HG02840 (cell line): Measurements from ENCODE around the gene CDC42BPA.
"Not testable (repeated sequence)": the region's sequence is repeated elsewhere in the genome, so short reads cannot be mapped to it uniquely, and the experiment has no call there.

Source experiments
- ATAC-seq: cut with Tn5 transposase; IDR thresholded peaks from one replicate; pipeline ENCODE4 v1.9.1; 2021; ENCODE audit warnings: mild to moderate bottlenecking, moderate library complexity, moderate number of reproducible peaks; ENCODE audit not compliant: unreplicated experiment, low FRiP score

The CDC42BPA gene

DNA sequence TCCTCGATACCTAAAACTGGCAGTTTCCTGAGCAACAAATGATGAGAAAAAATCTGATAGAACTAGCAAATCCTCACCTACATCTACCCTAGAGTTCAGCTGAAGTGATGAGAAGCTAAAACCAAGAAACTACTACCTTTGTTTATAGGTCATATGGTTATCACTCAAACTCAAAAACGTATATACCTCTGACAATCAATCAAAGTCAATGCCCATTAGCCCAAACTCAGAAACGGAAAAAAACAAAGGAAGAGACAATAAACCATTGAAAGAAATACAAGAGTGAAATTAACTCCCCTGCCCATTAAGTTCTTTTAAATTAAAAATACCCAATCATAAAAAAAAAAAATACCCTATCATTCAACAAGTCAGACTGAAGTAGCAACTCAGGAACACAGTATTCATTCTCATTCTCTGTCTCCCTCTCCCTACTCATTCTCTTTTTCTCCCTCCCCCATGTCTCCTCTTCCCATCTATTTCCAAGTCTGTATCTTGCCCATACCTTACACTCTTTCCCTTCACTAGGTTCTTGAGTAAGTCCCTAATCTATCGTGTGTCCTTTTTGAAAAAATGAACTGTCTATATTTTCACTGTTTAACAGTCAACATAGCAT, 6.8 kb downstream of the CDC42BPA start:
- no peak for ATAC-seq

DNA sequence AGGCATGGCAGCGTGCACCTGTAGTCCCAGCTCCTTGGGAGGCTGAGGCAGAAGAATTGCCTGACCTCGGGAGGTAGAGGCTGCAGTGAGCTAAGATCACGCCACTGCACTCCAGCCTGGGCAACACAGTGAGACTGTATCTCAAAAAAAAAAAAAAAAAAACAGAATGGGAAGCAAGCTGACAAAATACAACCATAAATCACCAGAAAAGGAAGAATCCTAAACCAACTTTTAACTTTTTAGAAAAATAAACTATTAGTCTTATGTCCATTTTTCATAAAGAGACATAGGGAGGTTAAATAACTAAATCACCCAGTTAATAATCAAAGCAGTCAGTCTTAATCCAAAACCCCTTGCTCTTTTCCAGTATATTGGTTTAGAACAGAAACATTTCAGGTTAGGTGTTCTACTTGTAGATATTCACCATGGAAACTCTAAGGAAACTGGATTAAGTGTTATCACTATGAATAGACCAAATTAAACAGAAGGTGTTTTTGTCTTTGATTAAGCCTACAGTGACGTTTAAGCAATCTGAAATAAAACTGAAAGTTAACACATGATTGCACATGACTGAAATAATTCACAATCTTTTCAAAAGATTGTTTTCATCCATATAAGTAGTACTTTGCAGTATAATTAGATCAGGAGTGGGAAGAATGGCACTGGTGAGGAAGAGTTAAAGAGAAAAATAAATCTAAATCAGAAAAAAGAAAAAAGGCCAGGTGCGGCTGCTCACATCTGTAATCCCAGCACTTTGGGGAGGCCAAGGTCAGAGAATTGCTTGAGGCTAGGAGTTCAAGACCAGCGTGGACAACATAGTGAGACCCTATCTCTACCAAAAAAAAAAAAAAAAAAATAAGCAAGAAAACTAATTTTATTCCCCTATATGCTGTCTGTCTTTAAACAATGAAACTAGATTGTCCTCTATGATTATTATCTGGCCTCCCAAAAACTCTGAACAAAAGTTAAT, 9.6 kb downstream of the CDC42BPA start:
- ATAC-seq = no peak

DNA sequence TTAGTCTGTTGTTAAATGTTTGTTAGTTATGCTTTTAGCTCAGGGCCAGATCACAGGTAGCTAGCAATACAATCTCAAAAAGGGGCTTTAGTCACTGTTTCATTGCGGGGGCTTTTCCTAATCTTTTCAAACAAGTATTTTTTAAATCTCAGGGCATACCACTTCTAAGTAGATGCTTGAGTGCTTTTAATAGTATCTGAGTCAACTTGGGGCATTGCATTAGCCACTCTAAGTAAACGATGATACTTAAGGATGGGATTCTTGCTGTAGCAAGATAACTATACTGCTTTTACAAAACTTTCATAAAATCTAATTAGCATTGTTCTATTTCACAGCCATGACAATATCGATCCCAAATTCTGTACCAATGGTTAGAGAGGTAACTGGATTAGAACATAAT, 11.6 kb downstream of the CDC42BPA start:
- ATAC-seq = no peak

DNA sequence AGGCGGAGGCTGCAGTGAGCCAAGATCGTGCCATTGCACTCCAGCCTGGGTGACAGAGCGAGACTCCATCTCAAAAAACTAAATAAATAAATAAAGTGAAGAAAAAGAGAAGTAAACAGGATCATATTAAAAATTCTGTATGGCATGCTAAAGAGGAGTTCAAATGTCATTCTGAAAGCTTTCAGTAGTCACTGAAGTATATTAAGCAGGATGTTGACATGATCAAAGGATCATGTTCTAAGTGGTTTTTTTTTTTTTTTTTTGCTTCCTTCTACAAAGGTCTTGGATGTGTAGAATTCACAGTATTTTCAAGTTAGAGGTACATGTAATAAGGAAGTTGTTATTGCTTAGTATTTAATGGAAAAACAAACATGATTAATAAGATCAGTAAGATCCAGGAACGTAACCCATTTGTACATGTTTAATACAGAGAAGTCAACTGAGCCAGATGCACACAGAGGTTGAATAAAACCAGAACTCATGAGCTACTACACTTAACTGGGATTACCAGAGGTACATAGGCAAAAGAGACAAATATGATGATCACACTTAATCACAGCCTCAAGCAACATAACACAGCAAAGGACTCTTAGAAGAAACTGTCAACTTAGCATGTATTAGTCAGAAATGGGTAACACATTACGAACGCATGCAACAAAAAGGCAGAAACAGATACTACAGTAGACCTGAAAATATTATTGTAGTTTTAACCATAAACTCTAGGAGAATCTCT, 12.2 kb downstream of the CDC42BPA start:
- ATAC-seq = no peak

- ATAC-seq = no peak
Observed at GRCh38 chr1:227304665-227305064, 13.6 kb downstream of the CDC42BPA start.

DNA sequence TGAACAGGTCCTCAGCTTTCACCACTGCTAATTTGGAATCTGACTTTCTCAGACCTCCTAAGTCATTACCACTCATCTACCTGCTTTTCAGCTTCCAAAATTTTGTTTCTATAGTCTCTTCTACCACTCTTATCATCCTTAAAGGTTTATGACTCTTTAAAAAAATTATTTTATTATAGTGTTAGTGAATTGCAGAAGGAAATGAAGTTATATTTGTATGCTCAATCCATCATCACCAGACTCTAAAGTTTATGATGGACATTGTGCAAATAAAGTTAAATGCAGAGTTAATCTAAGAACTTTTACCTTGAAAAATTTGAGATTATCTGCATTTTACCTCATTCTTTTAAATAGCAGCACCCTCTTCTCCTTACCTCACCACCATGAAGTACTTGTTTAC, 14.6 kb downstream of the CDC42BPA start:
- no peak for ATAC-seq

DNA sequence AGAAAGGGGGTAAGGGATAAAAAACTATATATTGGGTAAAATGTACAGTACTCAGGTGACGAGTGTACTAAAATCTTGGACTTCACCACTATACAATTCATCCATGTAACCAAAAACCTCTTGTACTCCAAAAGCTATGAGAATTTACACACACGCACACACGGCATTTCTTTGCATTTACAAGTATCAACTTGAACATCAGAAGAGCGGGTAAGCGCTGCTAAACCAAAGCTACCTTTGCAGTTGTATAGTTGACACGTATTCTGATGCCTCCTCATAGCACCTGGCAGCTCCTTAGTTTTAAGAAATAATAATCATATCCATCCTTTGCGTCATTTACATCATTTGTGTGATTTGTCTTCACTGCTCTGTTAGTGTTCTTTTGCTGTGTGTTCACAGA, 17.6 kb downstream of the CDC42BPA start:
- ATAC-seq = no peak

- ATAC-seq = no peak
Observed at GRCh38 chr1:227299688-227300087, 18.6 kb downstream of the CDC42BPA start.

GRCh38 chr1:227299241-227299627, 19.1 kb downstream of the CDC42BPA start:
- no peak for ATAC-seq

GRCh38 chr1:227298512-227299240, 19.6 kb downstream of the CDC42BPA start:
- no peak for ATAC-seq

DNA sequence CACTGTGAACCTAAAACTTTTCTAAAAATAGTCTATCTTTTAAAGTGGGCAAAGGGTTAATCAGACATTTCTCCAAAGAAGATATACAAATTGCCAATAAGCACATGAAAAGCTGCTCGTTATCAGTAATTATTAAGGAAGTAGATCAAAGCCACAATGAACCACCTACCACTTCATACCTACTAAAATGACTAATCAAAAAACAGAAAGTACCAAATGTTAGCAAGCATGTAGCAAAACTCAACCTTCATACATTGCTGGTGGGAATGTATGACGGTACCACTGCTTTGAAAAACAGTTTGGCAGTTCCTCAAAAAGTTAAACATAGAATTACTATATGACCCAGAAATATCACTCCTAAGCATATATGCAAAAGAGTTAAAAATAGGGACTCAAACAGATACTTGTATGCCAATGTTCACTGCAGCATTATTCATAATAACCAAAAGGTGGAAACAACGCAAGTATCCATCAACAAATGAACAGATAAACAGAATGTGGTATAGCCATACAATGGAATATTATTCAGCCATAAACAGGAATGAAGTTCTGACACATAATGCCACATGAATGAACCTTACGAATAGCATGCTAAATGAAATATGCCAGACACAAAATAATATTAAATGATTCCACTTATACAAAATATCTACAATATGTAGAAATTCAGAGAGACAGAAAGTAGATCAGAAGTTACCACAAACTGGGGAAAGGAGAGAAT, 21.1 kb downstream of the CDC42BPA start:
- no peak for ATAC-seq

DNA sequence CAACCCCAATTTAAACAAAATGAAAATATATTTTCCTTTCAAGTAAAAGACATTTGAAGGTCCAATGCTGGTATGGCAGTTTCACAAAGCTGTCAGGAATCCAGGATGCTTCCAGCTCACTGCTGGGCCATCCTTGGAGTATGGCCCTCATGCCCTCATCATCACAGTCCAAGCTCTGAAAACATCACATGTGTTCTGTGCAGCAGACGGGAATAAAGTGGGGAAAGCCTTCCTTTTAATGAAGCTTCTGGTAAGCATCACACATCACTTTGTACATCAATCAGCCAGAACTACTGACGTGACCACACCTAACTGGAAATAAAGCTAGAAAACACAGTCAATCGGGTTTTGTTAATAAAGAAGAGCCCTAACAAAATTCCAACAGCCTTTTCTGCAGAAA, 22.7 kb downstream of the CDC42BPA start:
- no peak for ATAC-seq

DNA sequence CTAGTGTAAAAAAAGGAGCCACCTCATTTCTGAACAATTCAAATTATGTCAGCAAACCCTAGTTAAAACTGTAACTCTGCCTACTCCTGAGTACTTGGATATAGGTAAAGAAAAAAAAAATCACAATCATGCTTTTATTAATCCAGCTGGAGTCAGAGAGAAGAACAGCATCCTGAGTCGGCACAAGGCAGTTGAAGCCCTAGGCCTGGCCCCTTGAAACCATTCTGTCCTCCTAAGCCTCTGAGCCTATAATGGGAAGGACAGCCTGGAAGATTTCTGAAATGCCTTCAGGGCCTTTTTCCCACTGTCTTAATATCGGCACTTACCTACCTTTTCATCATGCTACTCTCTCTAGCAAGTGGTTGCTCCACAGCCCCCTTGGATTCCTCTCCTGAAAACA, 32.5 kb downstream of the CDC42BPA start:
- ATAC-seq = no peak

DNA sequence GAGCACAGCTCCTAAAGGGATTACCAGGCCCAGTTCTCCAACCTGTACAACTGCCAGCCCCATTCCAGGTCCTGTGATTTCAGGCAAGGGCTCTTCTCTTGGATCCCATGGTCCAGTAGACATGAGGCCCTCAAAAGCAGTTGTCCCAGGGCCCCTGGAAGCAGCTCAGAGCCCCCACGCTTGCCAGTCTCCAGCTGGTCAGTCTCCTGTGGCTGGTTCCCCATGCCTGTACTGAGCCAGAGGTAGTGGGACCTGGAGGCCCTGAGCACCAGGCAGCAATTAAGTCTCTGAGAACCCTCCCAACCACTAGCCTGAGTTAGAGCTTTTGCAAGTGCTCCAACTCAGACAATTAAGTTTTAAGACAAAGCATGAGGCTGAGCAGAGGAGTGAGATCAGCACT, 36.9 kb downstream of the CDC42BPA start:
- ATAC-seq = no peak

DNA sequence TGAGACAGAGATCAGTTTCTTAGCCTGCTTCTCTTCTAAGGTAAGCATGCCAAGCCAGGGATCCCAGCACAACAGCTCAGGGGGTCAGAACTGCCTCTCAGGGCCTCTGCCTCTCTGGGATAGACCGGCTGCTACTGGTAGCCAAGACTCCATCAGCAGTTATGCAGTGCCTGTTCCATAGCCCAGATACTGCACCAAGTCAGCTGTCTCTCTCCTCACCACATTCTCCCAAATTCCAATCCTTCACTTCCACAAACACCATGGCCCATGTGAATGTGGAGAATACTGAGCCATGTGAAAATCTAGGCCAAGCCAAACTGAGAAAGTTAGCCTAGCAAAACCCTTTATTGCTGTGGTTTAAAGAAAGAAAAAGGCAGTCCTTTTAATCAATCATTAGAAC, 37.5 kb downstream of the CDC42BPA start:
- no peak for ATAC-seq

- not testable (repeated sequence) for ATAC-seq
Observed at GRCh38 chr1:227276156-227276693, 42.1 kb downstream of the CDC42BPA start.

GRCh38 chr1:227273557-227273956, 44.7 kb downstream of the CDC42BPA start:
- no peak for ATAC-seq

- no peak for ATAC-seq
Observed at GRCh38 chr1:227272428-227272827, 45.9 kb downstream of the CDC42BPA start.

DNA sequence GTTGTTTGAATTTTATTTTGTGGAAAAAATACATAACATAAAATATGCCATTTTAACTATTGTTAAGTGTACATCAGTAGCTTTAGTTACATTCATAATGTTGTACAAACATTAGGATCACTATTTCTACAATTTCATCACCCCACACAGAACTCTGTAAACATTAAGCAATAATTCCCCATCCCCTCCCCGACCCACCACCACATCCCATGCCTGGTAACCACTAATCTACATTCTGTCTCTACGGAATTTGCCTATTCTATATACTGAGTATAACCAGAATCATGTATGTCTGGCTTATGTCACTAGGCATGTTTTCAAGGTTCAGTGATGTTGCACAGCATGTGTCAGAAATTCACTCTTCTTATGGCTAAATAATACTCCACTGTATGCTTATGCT, 47.7 kb downstream of the CDC42BPA start:
- no peak for ATAC-seq

DNA sequence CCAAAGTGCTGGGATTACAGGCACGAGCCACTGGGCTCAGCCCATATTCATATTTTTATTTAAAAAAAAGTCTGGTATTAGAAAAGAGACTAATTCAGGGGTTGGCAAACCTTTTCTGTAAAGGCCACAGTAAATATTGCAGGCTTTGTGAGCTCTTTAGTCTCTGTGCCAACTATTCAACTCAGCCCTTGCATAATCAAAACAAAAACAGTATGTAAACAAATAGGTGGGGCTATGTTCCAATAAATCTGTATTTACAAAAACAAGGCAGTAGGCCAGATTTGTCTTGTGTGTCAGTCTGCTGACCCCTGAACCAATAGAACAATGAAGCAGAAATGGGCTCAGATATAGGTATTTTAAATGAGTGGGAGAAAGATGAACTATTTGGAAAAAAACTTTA, 49.3 kb downstream of the CDC42BPA start:
- no peak for ATAC-seq
